NCI-H446 (cell line): Measurements from ENCODE around the gene TGFBRAP1.
"Not testable (repeated sequence)": the region's sequence is repeated elsewhere in the genome, so short reads cannot be mapped to it uniquely, and the experiment has no call there.

ENCODE experiments used
- DNase-seq, 2 experiments: peaks; one replicate each; lab custom pipeline; 2025; lab: John Stamatoyannopoulos, UW

The TGFBRAP1 gene

DNA sequence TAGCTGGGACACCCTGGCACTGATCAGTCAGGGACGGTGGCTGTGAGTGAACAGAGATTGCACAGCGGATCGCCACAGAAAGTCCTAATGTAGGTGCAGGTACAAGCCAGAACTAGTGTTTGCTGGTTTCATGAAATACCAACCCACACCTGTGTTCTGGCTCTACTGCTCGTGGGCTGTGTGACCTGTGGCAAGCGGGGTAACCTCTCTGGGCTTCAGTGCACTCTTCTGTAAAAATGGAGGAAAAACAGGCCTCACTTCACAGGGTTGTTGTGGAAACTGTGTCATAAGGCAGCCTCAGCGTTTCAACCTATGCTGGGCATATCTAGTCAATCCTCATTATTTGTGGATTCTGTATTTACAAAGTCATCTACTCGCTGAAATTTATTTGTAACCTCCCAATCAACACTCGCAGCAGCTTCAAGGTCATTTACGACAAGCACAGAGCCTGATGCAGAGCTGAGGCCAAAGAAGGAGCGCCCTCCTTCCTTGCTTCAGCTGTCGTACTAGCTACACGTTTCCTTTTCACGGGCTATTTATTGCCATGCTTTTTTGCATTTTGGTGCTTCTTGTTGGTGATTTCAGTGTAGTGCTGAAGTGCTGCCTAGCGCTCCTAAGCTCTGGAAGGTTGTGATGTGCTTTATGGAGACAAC, 58.0 kb downstream of the TGFBRAP1 start:
- no peak for DNase-seq

DNA sequence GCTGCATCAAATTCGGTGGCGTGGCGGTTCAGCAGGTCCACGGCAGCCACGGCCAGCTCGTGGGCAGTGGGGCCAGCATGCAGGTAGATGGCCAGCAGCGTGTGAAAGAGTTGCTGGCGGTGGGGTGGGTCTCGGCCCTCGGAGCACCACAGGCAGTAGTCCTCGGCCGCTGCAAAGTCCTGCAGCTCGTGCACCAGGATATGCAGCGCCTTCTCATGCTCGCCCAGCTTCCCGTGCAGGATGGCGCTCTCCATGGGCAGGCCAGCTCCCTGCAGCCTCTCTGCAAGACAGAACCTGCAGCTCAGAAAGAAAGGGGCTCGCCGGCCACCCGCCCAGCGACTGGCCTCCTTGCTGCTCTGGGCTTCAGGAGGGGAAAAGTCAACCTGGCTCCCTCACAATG, 60.1 kb downstream of the TGFBRAP1 start:
- no peak for DNase-seq

DNA sequence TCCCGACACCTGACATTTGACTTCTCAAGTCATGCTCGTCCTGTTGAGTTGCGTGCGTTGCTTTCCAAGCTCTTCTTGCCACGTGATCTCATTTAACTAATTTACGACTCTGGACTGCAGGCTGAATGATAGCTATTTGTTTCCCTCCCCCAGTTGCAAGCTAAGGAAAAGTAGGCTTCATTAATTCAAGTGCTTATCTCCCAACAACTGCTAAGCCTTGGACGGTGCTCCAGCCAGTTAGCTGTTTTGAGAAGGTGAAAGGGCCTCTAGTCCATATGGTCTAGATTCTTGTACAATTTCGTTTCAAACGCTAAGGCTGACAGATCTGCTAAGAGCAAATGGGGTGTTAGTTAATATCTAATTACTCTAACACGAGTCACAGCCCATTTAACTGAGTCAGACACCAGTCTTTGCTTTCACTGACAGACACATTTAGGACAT, 66.9 kb downstream of the TGFBRAP1 start:
- DNase-seq, result no peak

DNA sequence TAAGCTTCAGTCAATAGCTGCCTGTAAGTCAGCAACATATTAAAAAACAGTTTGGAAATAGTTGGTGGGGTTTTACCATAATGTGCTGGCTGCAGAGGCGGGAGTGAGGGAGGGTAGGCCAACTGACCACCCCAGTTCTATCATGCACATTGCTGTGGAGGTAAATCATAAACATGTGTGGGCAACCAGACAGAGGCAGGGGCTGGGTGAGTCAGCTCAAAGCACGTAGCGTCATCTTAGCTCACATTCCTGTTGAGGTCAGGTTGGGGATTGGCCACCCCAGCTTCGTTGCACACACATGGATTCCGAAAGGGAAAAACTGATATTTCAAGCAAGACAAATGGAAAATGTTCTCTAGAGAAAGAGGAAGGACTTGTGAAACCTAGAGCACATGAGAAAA, 68.5 kb downstream of the TGFBRAP1 start:
- no peak for DNase-seq

DNA sequence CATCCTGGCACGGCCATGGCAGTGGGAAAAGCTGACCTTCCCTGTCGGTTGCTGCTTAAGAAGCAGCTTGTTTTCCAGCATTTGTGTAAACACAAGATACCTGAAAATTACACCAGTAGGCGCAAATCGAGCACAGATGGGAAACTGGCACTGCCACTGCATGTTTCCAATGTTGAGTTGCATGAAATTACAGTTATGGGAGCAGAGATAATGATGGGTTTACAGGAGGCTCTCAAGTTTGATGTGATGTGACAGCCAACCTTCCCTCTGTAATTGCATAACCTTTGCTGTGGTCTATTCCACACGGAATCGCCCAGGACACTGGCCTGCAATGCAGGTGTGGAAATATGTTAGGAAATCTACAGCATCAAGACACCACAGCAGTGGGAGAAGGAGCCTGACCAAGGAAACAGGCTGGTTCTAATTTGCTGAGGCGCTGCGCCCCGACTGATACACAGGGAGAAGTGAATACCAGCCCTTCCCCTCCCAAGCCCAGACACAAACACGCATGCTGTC, 70.6 kb downstream of the TGFBRAP1 start:
- no peak for DNase-seq

DNA sequence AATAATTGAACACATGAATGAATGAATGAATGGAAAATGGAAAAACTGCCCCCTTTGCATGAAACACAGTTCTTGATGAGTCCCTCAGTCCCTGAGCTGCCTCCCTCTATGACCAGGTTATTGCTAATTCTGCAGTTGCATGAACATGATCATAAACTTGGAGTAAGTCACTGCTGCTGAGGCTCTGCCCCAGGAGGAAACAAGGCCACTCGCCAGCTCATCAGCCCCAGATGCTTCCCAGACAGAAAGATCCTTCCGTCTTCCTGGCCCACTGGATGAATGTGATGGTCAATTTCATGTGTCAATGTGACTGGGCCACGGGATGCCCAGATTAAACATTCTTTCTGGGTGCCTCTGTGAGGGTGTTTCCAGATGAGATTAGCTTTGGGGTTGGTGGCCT, 71.6 kb downstream of the TGFBRAP1 start:
- DNase-seq, result no peak

DNA sequence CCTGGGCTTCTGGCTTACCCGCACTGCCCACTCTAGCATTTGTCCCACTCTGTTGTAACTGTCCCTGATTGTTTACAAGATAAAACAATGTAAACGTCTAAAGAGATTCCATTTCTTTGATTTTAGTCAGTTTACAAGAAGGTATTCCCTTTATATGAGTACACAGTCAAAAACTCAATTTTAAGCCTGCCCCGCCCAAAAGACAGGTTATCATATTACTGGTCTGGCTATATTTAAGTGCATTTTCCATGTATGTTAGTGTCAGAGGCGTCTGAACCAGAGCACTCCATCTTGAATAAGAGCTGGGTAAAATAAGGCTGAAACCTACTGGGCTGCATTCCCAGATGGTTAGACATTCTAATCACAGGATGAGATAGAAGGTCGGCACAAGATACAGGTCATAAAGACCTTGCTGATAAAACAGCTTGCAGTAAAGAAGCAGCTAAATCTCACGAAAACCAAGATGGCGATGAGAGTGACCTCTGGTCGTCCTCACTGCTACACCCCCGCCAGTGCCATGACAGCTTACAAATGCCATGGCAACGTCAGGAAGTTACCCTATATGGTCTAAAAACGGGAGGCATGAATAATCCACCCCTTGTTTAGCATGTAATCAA, 73.0 kb downstream of the TGFBRAP1 start:
- DNase-seq, result no peak

DNA sequence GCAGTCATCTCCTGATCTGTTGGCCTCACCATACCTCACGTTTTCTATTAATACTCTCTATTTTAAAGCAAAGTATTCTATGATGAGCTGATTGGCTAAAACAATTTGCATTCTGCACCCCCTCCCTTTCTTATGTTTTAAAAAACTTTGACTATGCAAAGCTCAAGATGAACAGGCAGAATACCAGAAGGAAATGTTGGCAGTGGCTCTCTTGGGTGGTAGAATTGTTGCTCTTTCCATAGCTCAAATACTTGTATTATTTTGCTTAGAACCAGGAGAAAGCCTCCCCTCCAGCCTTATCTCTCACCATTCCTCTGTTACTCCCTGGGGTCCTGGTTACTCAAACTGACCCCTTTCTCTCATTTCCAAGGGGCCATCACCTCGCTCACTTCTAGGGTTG, 73.6 kb downstream of the TGFBRAP1 start:
- no peak for DNase-seq

DNA sequence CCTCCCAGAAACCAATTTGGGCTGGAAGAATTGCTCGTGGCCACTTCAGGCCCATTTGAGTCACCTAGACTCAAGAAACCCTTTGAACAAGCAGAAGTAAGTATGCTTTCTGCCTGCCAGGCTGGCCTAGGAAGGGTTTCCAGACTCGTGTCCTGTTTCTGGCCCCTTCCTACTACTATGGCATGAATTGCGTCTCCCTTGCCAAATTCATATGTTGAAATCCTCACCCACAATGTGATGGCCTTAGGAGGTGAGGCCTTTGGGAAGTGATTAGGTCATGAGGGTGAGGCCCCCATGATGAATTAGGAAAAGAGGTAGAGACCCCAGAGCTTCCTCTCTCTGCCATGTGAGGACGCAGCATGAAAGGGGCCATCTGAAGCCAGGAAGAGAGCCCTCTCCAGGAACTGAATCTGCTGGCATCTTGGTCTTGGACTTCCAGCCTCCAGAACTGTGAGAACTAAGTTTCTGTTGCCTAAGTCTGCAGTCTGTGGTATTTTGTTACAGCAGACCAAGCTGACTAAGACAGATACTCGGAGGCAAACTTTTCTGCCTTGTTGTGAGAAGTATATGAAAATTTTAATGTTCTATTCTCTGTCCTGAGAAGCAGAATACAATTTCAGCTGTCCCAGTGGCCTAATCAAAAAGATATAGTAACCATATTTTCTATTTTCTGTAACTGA, 74.9 kb downstream of the TGFBRAP1 start:
- no peak for DNase-seq

DNA sequence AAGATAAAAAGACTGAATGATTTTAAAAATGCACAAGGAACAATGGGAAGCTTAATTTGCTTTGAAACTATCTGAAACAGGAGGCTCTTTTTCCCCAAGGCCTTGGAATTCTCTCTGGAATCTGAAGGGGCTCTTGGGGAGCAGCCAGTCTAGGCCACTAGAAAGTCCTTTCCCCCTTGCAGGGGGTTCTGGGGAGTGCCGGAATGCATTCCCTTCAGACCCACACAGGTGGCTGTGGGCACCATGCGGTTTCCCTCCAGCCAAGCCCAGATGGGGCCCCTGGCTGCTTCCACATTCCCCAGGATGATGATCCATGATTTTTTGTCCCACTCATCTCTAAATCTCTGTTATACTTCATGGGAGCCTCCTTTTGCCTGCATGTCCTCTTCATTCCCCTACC, 77.3 kb downstream of the TGFBRAP1 start:
- no peak for DNase-seq

DNA sequence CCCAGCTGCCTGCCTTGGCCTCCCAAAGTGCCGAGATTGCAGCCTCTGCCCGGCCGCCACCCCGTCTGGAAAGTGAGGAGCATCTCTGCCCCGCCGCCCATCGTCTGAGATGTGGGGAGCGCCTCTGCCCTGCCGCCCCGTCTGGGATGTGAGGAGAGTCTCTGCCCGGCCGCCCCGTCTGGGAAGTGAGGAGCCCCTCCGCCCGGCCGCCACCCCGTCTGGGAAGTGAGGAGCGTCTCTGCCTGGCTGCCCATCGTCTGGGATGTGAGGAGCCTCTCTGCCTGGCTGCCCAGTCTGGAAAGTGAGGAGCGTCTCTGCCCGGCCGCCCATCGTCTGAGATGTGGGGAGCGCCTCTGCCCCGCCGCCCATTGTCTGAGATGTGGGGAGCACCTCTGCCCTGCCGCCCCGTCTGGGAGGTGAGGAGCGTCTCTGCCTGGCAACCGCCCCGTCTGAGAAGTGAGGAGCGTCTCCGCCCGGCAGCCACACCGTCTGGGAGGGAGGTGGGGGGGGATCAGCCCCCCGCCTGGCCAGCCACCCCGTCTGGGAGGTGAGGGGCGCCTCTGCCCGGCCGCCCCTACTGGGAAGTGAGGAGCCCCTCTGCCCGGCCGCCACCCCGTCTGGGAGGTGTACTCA, 78.4 kb downstream of the TGFBRAP1 start:
- DNase-seq, result not testable (repeated sequence)

DNA sequence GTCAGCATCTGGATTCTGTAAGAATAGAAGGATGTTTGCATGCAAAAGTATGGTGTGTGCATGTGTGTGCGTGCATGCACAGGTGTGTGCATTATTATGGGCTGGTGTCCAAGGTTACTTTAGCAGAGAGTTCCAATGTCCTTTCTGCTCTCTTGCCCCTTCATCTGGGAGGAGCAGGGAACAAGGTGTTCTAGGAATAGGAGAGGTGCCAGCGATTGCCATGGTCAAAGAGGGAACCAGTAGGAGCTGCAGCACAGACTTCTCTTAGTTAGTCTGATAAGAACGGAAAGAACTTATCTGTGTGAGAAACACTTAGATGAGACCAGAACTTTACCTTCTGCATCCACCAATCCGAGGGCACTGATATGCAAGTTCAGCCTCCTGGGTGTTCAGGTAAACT, 79.6 kb downstream of the TGFBRAP1 start:
- no peak for DNase-seq

DNA sequence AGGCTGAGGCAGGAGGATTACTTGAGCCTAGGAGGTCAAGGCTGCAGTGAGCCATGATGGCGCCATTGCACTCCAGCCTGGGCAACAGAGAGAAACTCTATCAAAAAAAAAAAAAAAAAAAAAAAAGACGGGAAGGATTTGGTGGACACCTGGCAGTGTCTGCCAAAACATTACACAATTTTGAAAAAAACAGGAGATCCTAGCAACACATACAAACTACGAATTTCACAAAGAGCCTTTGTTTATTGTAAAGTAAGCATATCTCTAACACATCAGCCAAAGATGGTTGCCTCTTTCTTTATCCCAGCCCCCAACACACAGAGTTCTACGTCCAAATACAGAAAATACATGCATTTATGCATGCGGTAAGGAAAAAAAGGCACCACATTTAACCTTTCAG, 80.4 kb downstream of the TGFBRAP1 start:
- no peak for DNase-seq

DNA sequence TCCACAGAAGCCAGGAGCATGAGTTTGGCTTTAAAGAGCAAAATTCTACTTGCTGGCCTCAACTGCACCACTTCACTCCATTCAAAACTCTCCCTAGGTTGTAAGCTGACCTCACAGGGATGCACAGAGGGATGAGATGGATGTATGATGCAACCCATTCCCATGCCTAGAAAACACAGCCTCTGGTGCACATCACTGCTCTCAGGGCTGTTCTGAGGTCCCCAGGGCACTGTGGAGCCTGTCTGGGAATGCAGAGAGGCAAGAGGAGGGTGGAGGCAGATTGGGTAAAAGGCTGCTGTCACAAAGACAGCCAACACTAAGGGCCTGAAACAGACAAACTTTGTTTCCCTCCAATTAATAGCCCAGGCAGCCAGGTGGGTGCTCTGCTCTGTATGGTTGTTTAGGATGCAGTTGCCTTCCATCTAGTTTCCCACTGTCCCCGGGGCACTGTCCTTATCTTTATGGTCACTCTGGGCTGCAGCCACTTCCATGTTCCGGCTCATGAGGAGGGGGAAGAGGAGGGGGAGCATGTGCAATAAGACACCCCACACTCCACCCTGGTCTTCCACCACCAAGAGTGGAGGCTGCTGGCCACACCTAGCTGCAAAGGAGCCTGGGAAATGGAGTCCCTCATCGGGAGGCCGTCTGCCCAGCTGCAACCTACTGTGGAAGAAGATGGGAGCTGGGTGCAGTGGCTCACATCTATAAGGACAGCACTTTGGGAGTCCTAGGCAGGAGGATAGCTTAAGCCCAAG, 81.0 kb downstream of the TGFBRAP1 start:
- DNase-seq, result no peak

DNA sequence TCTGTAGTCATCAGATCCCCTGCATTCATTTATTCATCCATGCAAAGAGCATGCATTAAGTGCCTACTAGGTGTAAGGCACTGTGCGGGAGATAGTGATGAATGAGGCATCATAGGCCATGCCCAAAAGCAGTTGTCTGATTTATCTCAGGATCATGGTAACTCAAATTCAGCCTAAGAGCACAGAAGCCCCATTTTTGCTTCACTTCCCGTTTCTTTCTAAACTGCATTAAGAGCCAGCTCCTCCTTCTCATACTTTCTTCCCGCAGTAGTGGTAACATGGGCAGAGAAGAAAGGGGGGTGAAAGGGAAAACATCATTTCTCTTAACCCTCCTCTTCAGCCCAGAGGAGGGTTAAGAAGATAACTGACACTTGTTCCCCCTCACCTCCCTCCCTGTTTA, 85.1 kb downstream of the TGFBRAP1 start:
- no peak for DNase-seq

DNA sequence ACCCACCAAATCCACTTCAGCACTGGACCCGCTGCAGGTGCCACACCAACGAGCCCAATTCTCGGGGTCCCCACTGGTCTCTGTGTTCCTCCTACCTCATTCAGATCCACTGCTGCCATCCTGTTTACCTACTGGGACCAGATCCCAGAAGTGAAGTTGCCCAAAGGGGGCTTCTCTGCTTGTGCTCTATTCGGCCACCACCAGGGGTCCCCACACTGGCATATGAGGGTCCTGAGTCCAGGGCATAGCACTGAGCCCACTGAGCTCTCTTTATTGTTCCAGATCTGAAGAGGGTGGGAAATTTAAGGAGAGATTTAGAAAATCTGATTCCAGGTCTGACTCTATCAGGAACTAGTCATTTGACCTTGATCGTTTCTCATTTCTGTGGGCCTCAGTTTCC, 85.6 kb downstream of the TGFBRAP1 start:
- no peak for DNase-seq

DNA sequence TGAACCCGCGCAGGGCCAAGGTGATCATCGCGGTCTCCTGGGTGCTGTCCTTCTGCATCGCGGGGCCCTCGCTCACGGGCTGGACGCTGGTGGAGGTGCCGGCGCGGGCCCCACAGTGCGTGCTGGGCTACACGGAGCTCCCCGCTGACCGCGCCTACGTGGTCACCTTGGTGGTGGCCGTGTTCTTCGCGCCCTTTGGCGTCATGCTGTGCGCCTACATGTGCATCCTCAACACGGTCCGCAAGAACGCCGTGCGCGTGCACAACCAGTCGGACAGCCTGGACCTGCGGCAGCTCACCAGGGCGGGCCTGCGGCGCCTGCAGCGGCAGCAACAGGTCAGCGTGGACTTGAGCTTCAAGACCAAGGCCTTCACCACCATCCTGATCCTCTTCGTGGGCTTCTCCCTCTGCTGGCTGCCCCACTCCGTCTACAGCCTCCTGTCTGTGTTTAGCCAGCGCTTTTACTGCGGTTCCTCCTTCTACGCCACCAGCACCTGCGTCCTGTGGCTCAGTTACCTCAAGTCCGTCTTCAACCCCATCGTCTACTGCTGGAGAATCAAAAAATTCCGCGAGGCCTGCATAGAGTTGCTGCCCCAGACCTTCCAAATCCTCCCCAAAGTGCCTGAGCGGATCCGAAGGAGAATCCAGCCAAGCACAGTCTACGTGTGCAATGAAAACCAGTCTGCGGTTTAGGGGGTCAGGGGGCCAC, 87.1 kb downstream of the TGFBRAP1 start:
- no peak for DNase-seq

DNA sequence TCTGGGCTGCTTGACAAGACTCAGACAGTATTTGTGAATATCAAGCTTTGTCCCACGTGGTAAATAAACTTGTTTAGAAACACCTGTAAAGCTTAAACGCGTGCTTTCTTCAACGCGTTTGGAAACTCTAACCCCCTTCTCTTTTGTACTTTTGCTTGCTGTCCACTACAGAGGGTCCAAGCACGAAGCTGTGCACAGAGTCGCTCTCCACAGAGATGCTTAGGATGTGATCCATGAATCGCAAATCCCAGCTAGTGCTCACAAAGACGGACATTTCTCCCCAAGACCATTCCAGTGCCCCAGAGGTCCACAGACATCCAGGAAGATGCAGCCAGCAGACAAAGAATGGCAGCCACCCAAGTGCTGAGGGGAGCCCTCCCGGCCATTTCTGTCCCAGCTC, 88.1 kb downstream of the TGFBRAP1 start, which contains the start of gene GPR45:
Gene GPR45 (plus strand): TSS at position 301 of the 400 bp plus-strand sequence. CDS start 116 bp downstream, outside the sequence.
- no peak for DNase-seq

DNA sequence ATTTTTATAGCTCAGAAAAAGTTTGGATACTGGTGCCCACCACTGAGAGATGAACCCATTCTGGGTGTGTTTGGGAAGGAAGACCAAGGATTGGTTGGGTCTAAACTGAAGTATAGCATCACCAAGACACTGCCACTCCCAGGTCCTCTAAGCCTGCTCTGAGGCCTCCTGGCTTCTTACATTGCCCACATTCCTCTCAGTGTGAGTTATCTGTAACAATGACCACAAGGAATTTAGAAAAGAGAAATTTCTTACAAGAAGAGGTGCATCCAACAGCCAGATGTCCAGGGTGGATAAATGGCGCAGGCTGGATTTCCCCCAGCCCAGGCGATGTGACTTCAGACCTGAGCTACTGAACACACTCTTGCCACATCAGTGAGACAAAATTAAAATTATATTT, 89.6 kb downstream of the TGFBRAP1 start:
- no peak for DNase-seq

DNA sequence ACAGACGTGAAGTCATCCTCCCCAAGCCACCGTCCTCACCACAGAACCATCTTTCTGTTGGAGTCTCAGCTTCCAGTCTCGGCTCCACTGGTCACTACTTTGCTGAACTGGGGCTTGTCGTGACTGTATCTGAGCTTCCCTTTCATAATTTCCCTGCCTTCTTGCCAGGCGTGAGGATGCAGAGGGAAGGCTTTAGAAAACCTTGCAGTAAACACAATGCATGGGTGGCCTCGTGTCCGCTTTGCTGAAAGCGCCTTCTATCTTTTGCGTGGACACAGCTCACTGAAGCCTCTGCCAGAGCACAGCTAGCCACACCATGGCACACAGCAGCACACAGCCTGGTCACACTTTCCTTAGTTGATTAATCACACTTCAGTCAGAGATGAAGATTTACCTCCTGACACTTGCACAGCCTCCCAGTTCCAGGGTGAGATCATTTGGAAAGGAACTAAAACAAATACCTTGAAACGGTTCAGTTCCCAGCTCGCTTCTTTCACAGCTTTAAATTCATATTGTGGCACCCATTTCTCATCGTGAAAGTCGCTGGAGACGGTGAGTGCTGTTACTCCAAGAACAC, 90.8 kb downstream of the TGFBRAP1 start:
- no peak for DNase-seq
